HG02885 (cell line): ENCODE data around the gene SGIP1.
"Not testable (repeated sequence)": the region's sequence is repeated elsewhere in the genome, so short reads cannot be mapped to it uniquely, and the experiment has no call there.

Experiments used
- ATAC-seq: cut with Tn5 transposase; IDR thresholded peaks from one replicate; pipeline ENCODE4 v1.9.1; 2021; ENCODE audit warnings: mild to moderate bottlenecking; ENCODE audit not compliant: unreplicated experiment, poor library complexity

The SGIP1 gene

GRCh38 chr1:66752000-66752592 lies 218.1 kb downstream of the SGIP1 start, which contains the start of gene DYNLT5:
Gene DYNLT5, plus strand, starts transcription at chr1:66752459. Its CDS starts 2,200 bp downstream, at chr1:66754659.
- ATAC-seq = peak; percentile 67

- ATAC-seq = peak; percentile 24
These were observed 218.9 kb downstream of the SGIP1 start for GRCh38 chr1:66752671-66753371.

- peak; percentile 27 for ATAC-seq
These were observed 223.8 kb downstream of the SGIP1 start for GRCh38 chr1:66757722-66758240.

GRCh38 chr1:66758241-66758755 lies 224.3 kb downstream of the SGIP1 start:
- peak; percentile 100 for ATAC-seq

- no peak for ATAC-seq
These were observed 226.6 kb downstream of the SGIP1 start for GRCh38 chr1:66760506-66760905.

- ATAC-seq = no peak
These were observed 227.3 kb downstream of the SGIP1 start for GRCh38 chr1:66761221-66761620.

- ATAC-seq = peak; percentile 68
These were observed 231.1 kb downstream of the SGIP1 start for GRCh38 chr1:66764994-66765578.

- no peak for ATAC-seq
These were observed 233.7 kb downstream of the SGIP1 start for GRCh38 chr1:66767626-66768025.

- no peak for ATAC-seq
These were observed 235.0 kb downstream of the SGIP1 start for GRCh38 chr1:66768965-66769364.

GRCh38 chr1:66769512-66770229 lies 235.7 kb downstream of the SGIP1 start:
- ATAC-seq = peak; percentile 44

- no peak for ATAC-seq
These were observed 236.3 kb downstream of the SGIP1 start for GRCh38 chr1:66770240-66770639.

- ATAC-seq = no peak
These were observed 236.7 kb downstream of the SGIP1 start for GRCh38 chr1:66770694-66771093.

GRCh38 chr1:66773227-66773626 lies 239.3 kb downstream of the SGIP1 start:
- ATAC-seq = no peak

GRCh38 chr1:66774438-66774837 lies 240.5 kb downstream of the SGIP1 start:
- no peak for ATAC-seq

- no peak for ATAC-seq
These were observed 241.7 kb downstream of the SGIP1 start for GRCh38 chr1:66775646-66776045.

GRCh38 chr1:66777831-66778230 lies 243.9 kb downstream of the SGIP1 start:
- no peak for ATAC-seq

GRCh38 chr1:66778266-66778665 lies 244.3 kb downstream of the SGIP1 start:
- ATAC-seq = no peak

- peak; percentile 70 for ATAC-seq
These were observed 245.0 kb downstream of the SGIP1 start for GRCh38 chr1:66778969-66779368.

GRCh38 chr1:66779475-66780078 lies 245.6 kb downstream of the SGIP1 start:
- no peak for ATAC-seq

GRCh38 chr1:66785800-66786199 lies 251.8 kb downstream of the SGIP1 start:
- not testable (repeated sequence) for ATAC-seq
